OCI-LY3 (cell line): ENCODE data around the gene CCDC66.

Source experiments
- H2AFZ ChIP-seq: fragments of 200-600, 300-600 bp; shearing (Covaris generic); 2 replicates; pipeline ENCODE4 v1.6.0; 2014; ENCODE audit warnings: antibody characterized with exemption, low read depth, low read length
- H3K27ac ChIP-seq: fragments of 200-600, 300-600 bp; sonication (generic); 2 replicates; pipeline ENCODE4 v1.5.1; 2014; ENCODE audit warnings: mild to moderate bottlenecking, low read length, moderate library complexity, mixed read lengths
- H3K27me3 ChIP-seq: fragments of 200-600, 300-600 bp; sonication (generic); 2 replicates; pipeline ENCODE4 v1.6.1; 2014; ENCODE audit warnings: low read depth, low read length, mixed read lengths
- H3K36me3 ChIP-seq: fragments of 200-600, 300-600 bp; sonication (generic); replicated peaks from 2 replicates; pipeline ENCODE3; 2014; ENCODE audit warnings: low read depth, low read length, mixed read lengths
- H3K4me1 ChIP-seq: fragments of 300-600, 200-600 bp; sonication (generic); 2 replicates; pipeline ENCODE4 v1.6.1; 2014; ENCODE audit warnings: low read length, mixed read lengths
- H3K4me2 ChIP-seq: fragments of 200-600, 300-600 bp; sonication (generic); 2 replicates; pipeline ENCODE4 v1.6.1; 2014; ENCODE audit warnings: low read length, mixed read lengths
- H3K4me3 ChIP-seq: fragments of 300-600, 200-600 bp; sonication (generic); 2 replicates; pipeline ENCODE4 v1.5.1; 2014; ENCODE audit warnings: antibody characterized with exemption, mild to moderate bottlenecking, low read length, moderate library complexity
- H3K79me2 ChIP-seq: fragments of 300-600, 200-600 bp; shearing (Covaris generic); 2 replicates; pipeline ENCODE4 v1.6.1; 2014; ENCODE audit warnings: mild to moderate bottlenecking, low read length, mixed read lengths
- H3K9ac ChIP-seq: fragments of 300-600, 200-600 bp; shearing (Covaris generic); 2 replicates; pipeline ENCODE4 v1.6.0; 2014; ENCODE audit warnings: mild to moderate bottlenecking, low read length, moderate library complexity
- H3K9me3 ChIP-seq: fragments of 200-600, 300-600 bp; shearing (Covaris generic); 2 replicates; pipeline ENCODE4 v1.6.1; 2014; ENCODE audit warnings: low read length, mixed read lengths; ENCODE audit not compliant: insufficient read depth
- H4K20me1 ChIP-seq: fragments of 200-600, 300-600 bp; sonication (generic); 2 replicates; pipeline ENCODE4 v1.6.1; 2016; ENCODE audit warnings: low read length, mixed read lengths; ENCODE audit not compliant: insufficient read depth
- CTCF ChIP-seq: fragments of 200-600, 300-600 bp; sonication (generic); IDR thresholded peaks from 2 replicates; pipeline ENCODE4 v1.5.1; 2014; ENCODE audit warnings: antibody characterized with exemption, low read length, low read depth
- EZH2phosphoT487 ChIP-seq: fragments of 200-600 bp; shearing (Covaris generic); IDR thresholded peaks from 2 replicates; pipeline ENCODE4 v1.6.1; 2018; ENCODE audit warnings: antibody characterized with exemption, mixed run types, low read depth

CCDC66 gene

GRCh38 chr3:56556908-56557830, at the start of gene CCDC66:
TSS of gene CCDC66 (plus strand) at chr3:56557175. CDS start at chr3:56557243, 68 bp downstream.
- H2AFZ ChIP-seq: peak within 1 kb of the TSS; percentile 87
- H3K9ac ChIP-seq: peak within 1 kb of the TSS; percentile 93
- peak; percentile 76 for TF ChIP-seq CTCF
- TF ChIP-seq EZH2phosphoT487: no peak
- peaks cover 26% of the 10 kb centered on the region for H3K79me2 ChIP-seq
- no peaks in the 10 kb centered on the region for H3K9me3 ChIP-seq
- H3K4me1 ChIP-seq: peaks cover 17% of the 10 kb centered on the region
- peaks cover 23% of the 10 kb centered on the region for H3K36me3 ChIP-seq
- peak within 1 kb of the TSS; percentile 60 for H3K27ac ChIP-seq
- peaks cover 23% of the 10 kb centered on the region; the same call in 1 of the 2 replicates for H3K27me3 ChIP-seq
- H3K4me2 ChIP-seq: peak within 1 kb of the TSS; percentile 89
- H3K4me3 ChIP-seq: peak within 1 kb of the TSS; percentile 90
- H4K20me1 ChIP-seq: no peaks in the 10 kb centered on the region

- Histone ChIP-seq H3K4me2 (no peak overlapping the region), H3K9ac (no peak overlapping the region), H3K4me1 (no peaks in the 10 kb centered on the region), H3K9me3 (no peaks in the 10 kb centered on the region), H3K27me3 (peaks cover 39% of the 10 kb centered on the region), H3K27ac (no peak overlapping the region), H2AFZ (no peak overlapping the region), H3K79me2 (no peaks in the 10 kb centered on the region), H4K20me1 (no peaks in the 10 kb centered on the region), H3K4me3 (no peak overlapping the region), H3K36me3 (no peaks in the 10 kb centered on the region)
- TF ChIP-seq CTCF: no peak
- TF ChIP-seq EZH2phosphoT487: no peak
These were observed 37.3 kb upstream of the CCDC66 start for GRCh38 chr3:56519641-56520040.

GRCh38 chr3:56522374-56522773, 34.6 kb upstream of the CCDC66 start:
- no peaks in the 10 kb centered on the region for H3K4me1 ChIP-seq
- TF ChIP-seq EZH2phosphoT487 (no peak), CTCF (no peak)
- no peak overlapping the region for H2AFZ ChIP-seq
- H3K9me3 ChIP-seq: no peaks in the 10 kb centered on the region
- no peaks in the 10 kb centered on the region for H4K20me1 ChIP-seq
- no peak overlapping the region for H3K27ac ChIP-seq
- H3K4me2 ChIP-seq: no peak overlapping the region
- no peaks in the 10 kb centered on the region for H3K79me2 ChIP-seq
- no peak overlapping the region for H3K4me3 ChIP-seq
- peaks cover 33% of the 10 kb centered on the region for H3K27me3 ChIP-seq
- H3K9ac ChIP-seq: no peak overlapping the region
- no peaks in the 10 kb centered on the region for H3K36me3 ChIP-seq

GRCh38 chr3:56525291-56525690, 31.7 kb upstream of the CCDC66 start:
- Histone ChIP-seq H3K4me2 (no peak overlapping the region), H3K79me2 (no peaks in the 10 kb centered on the region), H2AFZ (no peak overlapping the region), H3K4me3 (no peak overlapping the region), H4K20me1 (no peaks in the 10 kb centered on the region), H3K9ac (no peak overlapping the region), H3K9me3 (no peaks in the 10 kb centered on the region), H3K27me3 (peaks cover 23% of the 10 kb centered on the region), H3K4me1 (no peaks in the 10 kb centered on the region), H3K36me3 (no peaks in the 10 kb centered on the region), H3K27ac (no peak overlapping the region)
- TF ChIP-seq EZH2phosphoT487 (no peak), CTCF (no peak)
